M059J (cell line): ENCODE measurements around the gene STAP1. TPM values are rescaled to one million over a fixed set of nuclear protein-coding genes. Genes with fewer than 3 reads are reported as not detected.
"Not testable (repeated sequence)": the region's sequence is repeated elsewhere in the genome, so short reads cannot be mapped to it uniquely, and the experiment has no call there.

Experiments
- DNase-seq: peaks from one replicate; pipeline ENCODE4 v3.0.0-alpha.2; 2012; ENCODE audit warnings: low read depth
- total RNA-seq: library from RNA; depleted of rRNA; stranded (reverse); fragments of >200 nt; shearing (Covaris generic); gene quantifications from 2 replicates; pipeline ENCODE4 v1.2.3, GENCODE V29; 2014; rRNA removed

Gene STAP1
- total RNA-seq, 1 experiment from 2014 or later: not detected

DNA sequence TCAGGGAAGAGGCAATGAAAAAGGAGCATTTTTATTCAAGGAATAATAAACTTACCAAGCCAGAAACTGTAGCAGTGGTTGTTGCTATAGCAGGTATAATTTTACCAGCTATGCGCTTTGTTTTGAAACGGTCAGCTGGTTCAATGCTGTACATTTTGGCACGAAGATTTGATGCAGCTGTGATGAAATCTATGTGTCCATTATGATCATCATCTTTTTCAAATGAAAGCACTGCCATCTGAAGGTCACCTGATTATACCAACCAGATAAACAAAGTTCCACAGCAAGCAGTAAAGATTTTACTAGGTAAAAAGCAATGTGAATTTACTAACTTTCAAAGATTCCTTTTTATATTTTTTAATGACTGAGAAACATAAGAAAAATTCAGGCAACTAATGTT lies 66.4 kb downstream of the STAP1 start:
- no peak for DNase-seq

DNA sequence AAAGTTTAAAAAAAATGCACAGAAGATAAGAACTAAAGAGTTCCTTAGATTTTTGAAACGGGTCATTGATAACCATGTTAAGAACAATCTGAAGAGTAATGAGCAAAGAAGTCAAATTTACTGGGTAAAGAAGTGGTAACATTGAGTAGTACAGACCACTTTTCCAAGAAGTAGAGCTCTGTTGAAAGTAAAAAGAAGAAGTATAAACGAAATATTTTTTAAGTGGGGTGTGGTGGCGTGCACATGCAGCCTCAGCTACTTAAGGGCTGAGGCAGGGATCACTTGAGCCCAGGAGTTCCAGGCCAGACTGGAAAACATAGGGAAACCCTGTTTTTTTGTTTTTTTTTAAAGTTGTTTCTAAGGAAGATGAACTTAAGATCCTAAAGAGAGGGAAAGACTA lies 74.0 kb downstream of the STAP1 start:
- DNase-seq: no peak

GRCh38 chr4:67634741-67635140 lies 76.2 kb downstream of the STAP1 start:
- no peak for DNase-seq

DNA sequence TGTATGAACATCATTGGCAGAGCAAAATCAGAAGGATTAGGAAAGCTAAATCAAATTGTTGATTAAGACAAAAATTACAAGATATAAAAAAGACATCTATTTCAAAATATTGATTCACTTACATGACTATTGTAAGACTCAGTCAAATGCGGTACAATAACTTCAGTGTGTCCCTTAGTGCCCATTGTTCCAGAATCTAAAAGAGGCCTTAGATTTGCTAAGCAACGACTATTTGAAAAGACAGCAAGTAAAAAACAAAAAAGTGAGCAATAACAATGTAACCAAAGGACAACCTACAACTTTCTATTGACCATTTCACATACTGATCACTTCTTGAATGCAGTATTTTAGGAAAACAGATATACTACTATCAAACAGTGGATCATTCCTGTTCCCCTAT lies 76.8 kb downstream of the STAP1 start:
- no peak for DNase-seq

DNA sequence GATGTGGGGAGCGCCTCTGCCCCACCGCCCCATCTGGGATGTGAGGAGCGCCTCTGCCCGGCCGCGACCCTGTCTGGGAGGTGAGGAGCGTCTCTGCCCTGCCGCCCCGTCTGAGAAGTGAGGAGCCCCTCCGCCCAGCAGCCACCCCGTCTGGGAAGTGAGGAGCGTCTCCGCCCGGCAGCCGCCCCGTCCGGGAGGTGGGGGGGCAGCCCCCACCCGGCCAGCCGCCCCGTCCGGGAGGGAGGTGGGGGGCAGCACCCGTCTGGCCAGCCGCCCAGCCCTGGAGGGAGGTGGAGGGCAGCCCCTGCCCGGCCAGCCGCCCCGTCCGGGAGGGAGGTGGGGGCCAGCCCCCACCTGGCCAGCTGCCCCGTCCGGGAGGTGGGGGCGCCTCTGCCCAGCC lies 78.5 kb downstream of the STAP1 start:
- not testable (repeated sequence) for DNase-seq

- no peak for DNase-seq
These were observed 79.6 kb downstream of the STAP1 start for GRCh38 chr4:67638136-67638535.

DNA sequence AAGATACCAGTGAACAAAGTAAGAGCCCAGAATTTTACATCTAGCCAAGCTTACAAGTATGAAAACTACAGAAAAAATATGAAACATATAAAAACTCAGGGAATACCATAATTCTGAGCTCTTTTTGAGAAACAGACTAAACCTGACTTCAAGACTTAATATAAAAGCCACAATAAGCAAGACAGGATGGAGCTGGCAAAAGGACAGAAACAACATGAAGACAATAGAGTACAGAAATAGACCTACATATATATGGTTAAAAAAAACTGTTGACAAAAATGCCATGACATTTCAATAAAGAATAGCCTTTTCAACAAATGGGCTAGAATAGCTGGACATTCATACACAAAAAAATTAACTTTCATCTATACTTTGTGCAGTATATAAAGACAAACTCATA lies 93.0 kb downstream of the STAP1 start:
- DNase-seq: no peak

Other genes with a start within 250 kb of the STAP1 start
- gene CENPC, start 13.2 kb upstream of the STAP1 start, total RNA-seq: 6.2 and 9.6 TPM in 2 replicates
- gene UBA6, start 142.4 kb downstream of the STAP1 start, total RNA-seq: 89.4 and 132 TPM in 2 replicates
- not detected in 2 replicates for gene GNRHR, start 195.7 kb downstream of the STAP1 start, total RNA-seq